Heart left ventricle (tissue), 13 donors: Measurements from ENCODE around the gene GDPD3.

Experiments
- CTCF ChIP-seq, 12 donors: fragments of 200-600 bp; sonication (generic) in 4 of 12; IDR thresholded peaks; one replicate each; pipeline versions ENCODE4 v1.5.0 to v1.8.0; 2018 to 2022; ENCODE audit warnings: antibody characterized with exemption in 12 of 12, mild to moderate bottlenecking in 5 of 12
- POLR2A ChIP-seq, 2 donors: fragments of 450-650 bp; IDR thresholded peaks; one replicate each; pipeline ENCODE4 v1.6.1; 2017; ENCODE audit warnings: antibody characterized with exemption in 2 of 2, mild to moderate bottlenecking in 2 of 2, moderate library complexity in 2 of 2
- donor health status: ischemic (EF 13 %, LVEDD 7.1; RV severe dilation, severe dysfunction).
- donor health status: DM: no; HTN: yes; CAD: no.
- donor health status: DM: no; HTN: no; CAD: no.
- donor health status: ischemic (EF 25% LVEDD 6.9; RV normal size, moderate dysfunction).
- donor health status: ischemic (EF 25% LVEDD 5.7; RV mildly dilated, moderate dysfunction).
- donor health status: ischemic (EF 35%, LVEDD 5.7; RV mildly dilated, moderate dysfunction).
- donor health status: nonischemic (EF 11% LVEDD 7.7; RV severe dilation, severe dysfunction).
- donor health status: DM: yes; HTN: yes; CAD: no.
- donor health status: PGD.
- donor health status: ischemic (EF 29% LVEDD 5.4; RV normal size, mild dysfunction).
- donor health status: nonischemic (EF 23%, LVEDD 6.1; RV moderate dilation, normal function).

GRCh38 chr16:30084816-30085159, 28.5 kb downstream of the GDPD3 start:
- TF ChIP-seq CTCF (IDR thresholded peaks at IDR 0.05) (no peak), POLR2A (IDR thresholded peaks at IDR 0.05) (no peak)
